Caki2 (cell line): Measurements from ENCODE around the gene ZNF423. TPM values are rescaled to one million over a fixed set of nuclear protein-coding genes. Genes with fewer than 3 reads are reported as not detected.
"Not testable (repeated sequence)": the region's sequence is repeated elsewhere in the genome, so short reads cannot be mapped to it uniquely, and the experiment has no call there.

Experiments
- DNase-seq: peaks from one replicate; pipeline ENCODE4 v3.0.0-alpha.2; 2015; ENCODE audit warnings: low read depth
- in situ Hi-C: cut with HindIII; loops from 2 replicates; pipeline ENCODE4 v1.10.0; 2016; ENCODE audit warnings: low sequenced_read_pairs, low pct_unique_long_range_greater_than_20kb, mixed read lengths
- total RNA-seq: library from RNA; depleted of rRNA; stranded (reverse); fragments of >200 nt; shearing (Covaris generic); gene quantifications from 2 replicates; pipeline ENCODE4 v1.2.3, GENCODE V29; 2014; ENCODE audit warnings: low replicate concordance

The ZNF423 gene
- total RNA-seq, 1 experiment from 2014 or later = 0.24 TPM

DNA sequence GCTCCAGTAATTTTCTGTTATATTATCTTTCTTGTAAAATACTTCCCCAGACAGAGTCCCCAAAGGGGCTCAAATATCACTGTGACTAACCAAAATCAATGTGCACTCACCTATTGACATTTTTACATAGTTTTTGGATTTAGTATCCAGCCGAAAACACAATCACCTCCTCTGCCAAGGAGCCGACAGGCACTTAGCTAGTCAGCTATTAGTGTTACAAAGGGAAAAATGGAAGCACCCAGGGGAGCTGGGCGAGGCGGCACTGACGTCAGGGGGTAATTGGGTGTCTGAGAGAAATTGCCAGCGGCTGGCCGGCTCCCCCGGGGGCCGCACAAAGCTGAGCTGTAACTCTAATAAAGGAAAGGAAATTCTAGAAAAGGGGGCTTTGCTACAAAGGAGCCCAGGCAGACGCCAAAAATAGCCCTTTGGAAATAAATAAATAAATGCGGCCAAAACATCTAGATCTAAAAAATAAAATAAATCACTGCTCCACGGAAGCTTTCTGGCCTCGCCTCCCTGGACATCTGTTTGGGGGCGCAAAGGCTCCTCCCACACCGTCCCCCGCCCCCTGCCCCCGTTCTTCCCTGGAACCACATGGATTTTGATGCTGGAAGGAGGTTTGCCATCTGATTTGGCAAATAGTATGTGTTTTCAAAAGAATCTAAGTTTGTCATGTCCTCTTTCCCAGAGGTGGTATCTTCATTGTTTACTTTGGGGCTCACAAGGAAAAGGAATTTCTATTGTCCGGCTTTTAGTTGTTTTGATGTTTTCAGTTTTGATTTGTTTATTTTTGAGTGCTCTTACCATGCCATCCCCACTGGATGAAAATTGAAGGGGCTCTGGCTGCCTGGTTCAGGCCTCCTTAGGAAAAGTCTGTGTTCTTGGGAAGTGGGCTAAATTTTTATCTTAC lies 156.7 kb downstream of the ZNF423 start:
- DNase-seq = no peak
- in situ Hi-C loops = no loop called here

DNA sequence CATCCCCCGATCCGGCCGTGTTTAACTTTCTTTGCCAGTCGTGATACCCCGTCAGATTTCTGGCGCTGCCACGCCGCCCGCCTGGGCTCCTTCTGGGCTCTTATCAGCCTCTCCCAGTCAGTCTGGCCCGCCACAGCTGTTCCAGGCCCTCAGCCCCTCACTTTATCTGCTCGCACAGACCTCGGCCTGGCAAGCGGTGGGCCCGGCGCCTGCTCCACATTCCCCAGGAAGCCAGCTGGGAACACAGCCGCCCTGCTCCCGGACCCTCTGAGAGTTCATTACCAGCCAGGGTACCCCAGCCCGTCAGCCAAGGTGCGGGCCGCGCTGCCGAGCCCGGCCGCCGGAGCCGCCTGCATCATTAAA lies 157.5 kb downstream of the ZNF423 start:
- in situ Hi-C loops = no loop called here
- DNase-seq = no peak

DNA sequence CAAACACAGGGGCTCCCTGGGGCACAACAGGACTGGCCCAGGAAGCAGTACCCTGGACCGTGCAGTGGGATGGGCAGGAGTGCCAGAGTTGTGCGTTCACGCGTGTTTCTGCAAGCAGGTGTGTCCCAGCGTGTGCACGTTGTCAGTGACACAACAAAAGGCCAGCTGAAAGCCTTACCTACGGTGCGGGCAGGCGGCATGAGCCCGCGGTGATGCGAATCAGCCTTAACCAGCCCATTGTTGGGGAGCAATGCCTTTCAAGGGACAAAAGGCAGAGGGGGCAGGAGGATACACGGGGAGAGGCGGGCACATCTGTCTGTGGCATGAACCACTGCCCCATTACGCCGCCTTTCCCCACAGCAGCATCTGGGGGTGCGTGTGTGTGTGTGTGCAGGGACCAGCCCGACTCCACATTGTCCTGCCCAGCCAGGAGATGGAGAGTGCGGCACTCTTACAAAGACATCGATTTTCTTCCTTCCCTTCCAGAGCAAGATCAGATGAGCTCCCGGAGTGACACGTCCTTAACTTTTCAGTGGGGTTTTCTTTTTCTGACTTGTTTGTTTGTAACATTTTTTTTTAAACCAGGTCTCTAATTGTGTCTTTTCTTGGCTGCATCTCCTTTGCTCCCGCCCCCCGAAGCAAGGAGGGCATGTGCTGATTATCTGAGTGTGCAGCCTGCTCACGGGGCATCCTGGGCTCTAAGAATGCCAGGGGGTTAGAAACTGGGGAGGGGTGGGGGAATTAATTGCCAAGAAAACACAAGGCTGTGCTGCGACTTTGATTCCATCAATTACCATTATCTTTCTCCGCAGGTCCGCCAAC lies 158.1 kb downstream of the ZNF423 start:
- in situ Hi-C loops = no loop called here
- no peak for DNase-seq

DNA sequence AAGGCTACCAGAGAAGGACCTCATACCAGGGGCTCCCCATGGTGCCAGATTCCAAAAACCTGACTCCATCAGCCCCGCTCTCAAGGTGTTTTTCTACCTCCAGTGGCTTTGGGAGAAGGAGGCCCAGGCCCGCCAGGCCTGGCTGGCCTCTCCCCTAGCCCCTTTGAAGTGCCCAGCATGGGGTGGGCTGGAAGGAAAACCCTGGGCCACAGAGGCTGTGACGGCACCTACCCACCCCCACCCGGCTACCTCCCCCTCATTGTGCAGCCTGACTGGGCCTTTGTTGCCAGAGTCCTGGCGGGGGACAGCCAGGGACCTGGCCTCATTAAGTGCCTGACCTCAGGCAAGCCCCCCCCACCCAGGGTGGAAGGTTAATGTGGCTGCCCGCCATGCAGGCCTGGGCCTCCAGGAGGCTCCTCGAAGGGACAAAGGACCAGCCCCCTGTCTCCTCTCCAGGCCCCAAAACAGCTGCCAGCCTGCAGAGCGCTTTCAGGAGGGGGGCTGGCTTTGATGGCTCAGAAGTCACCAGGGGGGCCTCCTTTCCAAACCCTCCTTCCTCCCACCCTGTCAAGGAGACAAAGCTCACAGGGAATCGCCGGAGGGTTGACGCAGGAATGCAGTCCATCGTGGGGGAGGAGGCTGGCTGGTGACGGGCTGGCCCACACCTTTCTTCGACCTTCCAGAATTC lies 159.4 kb downstream of the ZNF423 start:
- DNase-seq = no peak
- in situ Hi-C loops = no loop called here

DNA sequence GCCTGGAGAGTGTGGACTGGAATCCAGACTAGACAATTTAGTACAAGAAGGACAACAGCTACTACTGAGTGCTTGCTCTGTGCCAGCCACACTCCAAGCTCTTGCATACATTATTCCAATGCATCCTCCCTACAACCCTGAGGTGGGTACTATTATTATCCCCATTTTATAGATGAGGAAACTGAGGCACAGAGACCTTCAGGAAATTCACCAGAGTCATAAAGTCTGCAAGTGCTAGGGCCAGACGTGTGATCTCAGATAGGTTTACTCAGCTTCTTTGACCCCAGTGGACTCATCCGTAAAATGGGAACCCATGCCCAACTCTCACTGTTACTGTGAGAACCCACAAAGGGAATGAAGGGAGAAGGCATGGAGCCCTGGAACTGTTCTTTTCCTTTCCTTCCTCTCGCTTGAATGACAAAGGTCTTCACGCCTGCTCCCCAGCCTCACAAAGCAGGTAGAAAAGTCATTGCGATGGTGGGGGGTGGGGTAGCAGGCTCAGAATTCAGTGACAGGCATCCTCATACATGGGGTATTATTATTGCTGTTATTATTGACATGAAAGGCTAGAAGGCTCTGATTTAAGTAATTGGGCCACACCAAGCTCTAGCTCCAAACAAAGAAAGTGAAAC lies 160.0 kb downstream of the ZNF423 start:
- no peak for DNase-seq
- in situ Hi-C loops = no loop called here

DNA sequence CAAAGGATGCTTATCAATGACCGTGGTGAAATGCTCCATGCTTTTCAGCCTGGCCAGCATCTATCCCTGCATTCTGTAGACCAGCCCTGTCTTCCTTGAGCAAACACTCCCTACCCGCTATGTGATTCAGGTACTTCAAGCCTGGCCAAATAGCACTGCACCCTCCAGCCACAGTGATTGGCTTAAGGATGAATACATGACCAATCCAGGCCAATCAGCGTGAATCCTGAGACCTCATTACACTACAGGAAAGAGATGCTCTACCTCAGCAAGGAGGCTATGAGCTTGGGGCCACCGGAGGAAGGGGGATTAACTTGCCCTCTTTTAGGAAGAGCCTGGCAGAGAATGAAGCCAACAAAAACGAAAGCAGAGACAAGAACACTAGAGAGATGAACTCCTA lies 162.5 kb downstream of the ZNF423 start:
- in situ Hi-C loops = no loop called here
- DNase-seq = no peak

DNA sequence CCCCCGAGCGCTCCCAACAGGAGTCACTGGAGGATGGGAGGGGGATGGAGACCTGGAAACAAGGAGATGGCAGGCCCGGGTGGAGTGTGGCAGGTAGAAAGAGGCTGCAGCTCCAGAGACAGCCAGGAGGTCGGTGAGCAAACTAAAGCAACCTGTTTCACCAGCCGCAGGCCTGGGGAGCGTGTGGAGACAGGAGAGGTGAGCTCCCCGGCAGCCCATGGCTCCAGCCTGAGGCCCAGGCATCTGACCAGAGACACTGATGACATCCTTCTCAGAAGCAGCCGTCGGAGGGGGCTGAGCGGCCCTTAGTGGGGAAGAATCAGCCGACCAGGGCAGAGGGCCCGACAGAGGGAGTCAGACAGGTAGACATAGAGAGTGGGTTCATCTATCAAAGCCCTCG lies 165.1 kb downstream of the ZNF423 start:
- no peak for DNase-seq
- in situ Hi-C loops = no loop called here

DNA sequence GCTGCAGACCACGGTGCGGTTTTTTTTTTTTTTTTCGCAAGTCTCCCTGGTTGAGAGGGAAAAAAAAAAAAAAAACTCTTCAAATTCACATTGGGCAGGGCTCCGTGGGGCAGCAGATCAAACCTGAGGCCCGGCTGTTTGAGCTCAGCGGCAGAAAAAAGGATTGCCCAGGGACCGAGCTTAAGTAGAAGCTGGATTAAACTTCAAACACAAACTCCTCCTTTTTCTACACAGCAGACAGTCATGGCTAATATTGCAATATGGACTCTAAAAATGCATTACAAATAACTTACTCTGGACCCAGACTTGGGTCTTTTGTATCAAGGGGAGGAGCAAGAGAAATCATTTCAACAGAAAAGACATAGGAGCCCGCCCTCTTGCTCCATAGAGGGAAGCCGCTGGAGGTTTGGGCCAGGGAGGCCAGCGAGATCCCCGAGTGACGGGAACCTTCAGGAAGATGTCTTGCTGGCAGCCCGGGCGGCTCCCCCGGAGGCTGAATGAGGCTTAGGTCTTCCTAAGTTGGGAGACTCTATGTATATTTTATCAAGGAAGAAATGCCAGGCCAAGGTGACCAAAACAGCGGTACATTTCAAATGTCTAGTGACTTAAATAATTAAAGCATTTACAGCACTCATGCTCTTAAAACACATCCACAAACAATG lies 167.7 kb downstream of the ZNF423 start:
- in situ Hi-C loops = no loop called here

DNA sequence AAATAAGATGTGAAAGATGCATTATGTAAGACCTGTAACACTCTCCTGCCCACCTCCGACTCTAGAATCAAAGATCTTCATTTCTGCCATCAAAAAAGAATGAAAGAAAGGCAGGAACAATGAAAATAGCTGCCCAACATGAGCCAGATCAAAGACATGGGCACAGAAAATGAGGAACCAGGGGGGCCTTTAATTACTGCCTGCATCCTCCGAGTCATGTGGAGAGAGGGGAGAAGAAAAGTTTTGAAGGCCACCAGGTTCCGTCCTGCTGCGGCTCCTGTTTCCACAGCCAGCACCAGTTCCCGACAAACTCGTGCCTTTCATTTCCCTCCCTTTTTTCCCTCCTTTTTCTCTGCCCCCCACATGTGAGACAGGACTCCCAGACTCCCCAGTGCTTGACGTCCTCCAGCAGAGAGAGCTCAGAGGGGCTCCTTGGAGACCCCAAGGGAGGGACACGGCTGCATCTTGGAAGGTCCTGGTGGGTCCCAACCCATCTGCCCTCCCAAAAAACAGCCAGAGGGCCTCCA lies 168.4 kb downstream of the ZNF423 start:
- DNase-seq = no peak
- in situ Hi-C loops = no loop called here

More for the DNA sequence above, 167.7 kb downstream of the ZNF423 start:
- DNase-seq = no peak

DNA sequence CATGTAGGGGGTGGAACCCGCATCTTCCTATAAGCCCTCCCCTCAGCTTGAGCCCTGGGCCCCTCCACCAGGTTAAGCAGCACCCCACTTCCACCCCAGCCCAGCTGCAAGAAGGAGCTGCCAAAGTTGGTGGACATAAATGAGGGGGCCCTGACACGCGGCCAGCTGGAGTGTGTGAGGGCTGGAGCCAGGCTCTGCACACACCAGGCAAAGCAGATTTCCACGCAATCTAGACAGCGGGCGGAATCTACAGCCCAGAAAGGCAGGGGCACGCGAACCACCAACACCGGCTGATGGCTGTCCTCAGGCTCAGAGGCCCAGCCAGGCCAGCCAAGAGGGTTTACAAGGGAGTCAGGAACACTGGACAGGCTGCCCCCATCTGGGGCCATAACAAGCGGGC lies 171.2 kb downstream of the ZNF423 start:
- in situ Hi-C loops = no loop called here
- no peak for DNase-seq

DNA sequence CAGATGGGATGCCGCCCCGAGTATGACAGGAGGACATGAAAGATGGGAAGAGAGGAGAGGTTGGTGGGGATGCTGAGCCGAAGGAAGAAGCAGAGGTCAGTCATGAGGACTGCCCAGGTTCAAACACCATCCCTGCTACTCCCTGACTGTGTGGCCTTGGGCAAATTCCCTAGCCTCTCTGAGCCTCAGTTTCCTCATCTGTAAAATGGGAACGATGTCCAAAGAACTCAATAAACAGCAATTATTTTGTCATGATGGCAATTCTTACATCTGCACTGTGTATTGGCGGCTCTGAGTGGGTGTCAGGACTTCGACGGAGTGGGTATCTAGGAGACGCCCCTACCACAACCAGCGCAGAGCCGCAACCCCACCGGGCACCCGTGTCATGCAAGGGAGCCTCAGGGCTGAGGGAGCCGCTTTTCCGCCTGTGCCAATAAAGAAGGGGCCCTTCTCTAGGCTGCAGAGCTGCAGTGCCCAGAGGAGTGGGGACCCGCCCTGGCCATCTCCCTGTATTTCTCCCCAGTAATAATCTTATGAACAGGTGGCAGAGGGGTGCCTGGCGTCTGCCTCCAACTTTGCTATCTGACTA lies 173.2 kb downstream of the ZNF423 start:
- no peak for DNase-seq
- in situ Hi-C loops = no loop called here

DNA sequence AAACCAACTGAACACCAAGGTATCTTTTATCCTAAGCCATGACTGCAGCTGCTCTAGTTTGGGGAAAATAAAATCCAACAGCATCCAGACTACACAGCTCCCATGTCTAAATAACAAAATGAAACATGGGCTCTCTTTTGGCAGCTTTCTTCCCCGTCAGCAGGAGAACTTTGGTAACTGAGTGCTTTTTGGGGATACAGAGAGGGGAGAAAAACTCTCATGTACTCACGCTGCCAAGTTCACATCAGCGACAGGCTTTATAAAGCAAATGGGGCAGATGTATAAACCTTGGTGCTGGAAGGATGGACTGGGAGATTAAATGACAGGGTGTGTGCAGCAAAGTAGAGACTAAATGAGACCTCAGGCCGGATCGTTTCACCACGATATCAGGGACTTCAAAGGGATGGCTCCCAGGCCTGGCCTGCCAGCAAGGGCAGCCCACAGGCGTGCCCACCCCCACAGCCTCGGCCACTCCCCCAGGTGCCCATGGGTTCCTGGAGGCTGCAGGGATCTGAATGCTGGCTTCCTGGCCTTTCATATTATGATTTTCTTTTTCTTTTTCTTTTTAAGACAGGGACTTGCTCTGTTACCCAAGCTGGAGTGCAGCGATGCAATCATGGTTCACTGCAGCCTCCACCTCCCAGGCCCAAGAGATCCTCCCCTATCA lies 174.6 kb downstream of the ZNF423 start:
- in situ Hi-C loops = no loop called here
- DNase-seq = no peak

DNA sequence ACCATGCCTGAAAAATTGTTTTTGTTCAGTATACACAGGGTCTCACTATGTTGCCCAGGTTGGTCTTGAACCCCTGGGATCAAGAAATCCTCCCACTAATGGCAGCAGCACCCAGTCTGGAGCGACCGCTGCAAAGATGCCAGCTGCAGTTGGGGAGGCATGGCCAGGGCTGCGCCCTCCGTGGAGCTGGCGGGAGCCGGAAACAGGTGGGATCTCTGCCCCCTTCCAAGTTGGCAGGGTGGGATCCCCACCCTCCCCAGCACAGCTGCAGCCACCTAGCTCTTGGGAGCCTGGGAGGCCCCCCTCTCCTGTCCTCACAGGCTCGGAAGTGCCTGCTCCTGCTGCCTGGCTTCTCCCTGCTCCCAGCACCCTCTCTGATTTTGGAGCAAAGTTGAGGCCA lies 176.8 kb downstream of the ZNF423 start:
- in situ Hi-C loops = no loop called here

DNA sequence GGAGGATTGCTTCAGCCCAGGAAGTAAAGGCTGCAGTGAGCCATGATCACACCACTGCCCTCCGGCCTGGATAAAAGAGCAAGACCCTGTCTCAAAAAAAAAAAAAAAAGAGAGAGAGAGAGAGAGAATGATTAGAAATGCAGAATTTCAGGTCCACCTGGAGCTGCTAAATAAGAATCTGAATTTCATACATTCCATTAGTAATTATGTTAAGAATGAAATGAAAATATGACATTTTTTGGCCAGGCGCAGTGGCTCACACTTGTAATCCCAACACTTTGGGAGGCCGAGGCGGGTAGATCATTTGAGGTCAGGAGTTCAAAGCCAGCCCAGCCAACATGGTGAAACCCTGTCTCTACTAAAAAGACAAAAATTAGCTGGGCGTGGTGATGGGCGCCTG lies 178.3 kb downstream of the ZNF423 start:
- DNase-seq, in situ Hi-C loops: not testable (repeated sequence)

More for the DNA sequence above, 176.8 kb downstream of the ZNF423 start:
- no peak for DNase-seq

DNA sequence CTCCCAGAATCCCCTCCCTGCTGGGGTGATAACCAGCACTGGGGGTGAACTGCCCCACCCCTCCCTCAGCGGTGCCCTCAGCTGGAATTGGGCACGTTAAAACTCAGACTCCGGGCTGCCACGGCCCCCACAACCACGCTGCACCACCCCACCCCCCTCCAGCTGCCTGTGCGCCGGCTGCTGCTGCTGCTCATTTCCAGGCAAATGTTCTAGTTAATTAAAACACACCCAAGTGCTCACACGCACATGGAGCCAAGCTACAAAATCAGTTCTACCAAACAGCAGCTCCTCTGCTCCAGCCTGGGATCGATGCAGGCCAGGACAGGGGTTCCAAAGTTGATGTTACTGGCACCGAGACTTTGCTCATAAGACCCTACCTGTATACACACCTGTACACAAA lies 180.5 kb downstream of the ZNF423 start:
- DNase-seq = no peak
- in situ Hi-C loops = no loop called here

DNA sequence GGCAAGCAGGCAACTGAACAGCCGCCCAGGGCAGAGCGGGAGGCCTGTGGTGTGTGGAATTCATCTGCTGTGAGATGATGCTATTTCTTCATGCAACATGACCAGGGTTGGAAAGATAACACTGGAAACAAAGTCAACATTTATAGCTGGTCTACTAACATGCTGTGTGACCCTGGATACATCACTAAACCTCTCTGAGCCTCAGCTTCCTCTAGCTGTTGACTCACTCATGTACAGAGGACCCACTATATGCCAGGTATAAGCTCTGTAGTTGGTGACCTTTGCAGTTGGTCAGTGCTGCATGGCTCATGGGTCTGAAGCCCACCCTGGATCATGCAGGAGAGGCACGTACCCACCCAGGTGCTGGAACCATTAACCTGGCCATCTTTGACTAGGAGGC lies 180.9 kb downstream of the ZNF423 start:
- in situ Hi-C loops = no loop called here

DNA sequence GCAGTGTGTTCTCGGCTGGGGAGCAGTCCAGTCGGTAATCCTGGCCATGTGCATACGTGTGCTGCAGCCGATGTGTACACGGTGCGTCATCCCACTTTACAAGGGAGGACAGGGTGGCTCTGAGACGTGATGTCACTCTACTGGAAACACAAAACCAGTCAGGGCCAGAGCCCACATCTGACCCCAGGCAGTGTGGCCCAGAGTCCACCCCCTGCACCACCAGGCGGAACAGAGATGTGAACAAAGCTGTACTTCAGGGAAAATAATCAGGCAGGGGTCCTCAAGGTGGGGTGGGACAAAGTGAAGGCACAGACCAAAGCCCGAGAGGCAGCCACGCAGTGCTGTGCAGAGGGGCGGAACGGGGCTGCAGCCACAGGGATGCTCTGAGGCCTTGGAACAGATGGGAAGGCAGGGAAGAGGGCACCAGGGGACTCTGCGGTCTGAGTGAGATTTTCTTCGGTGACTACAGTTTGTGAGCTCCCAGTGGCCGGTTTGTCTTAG lies 181.5 kb downstream of the ZNF423 start:
- in situ Hi-C loops = no loop called here
- no peak for DNase-seq

More for the DNA sequence above, 180.9 kb downstream of the ZNF423 start:
- DNase-seq = no peak
